NB4 (cell line): ENCODE data around the gene NDUFAF2.

Source experiments
- POLR2A ChIP-seq: IDR thresholded peaks from 2 replicates; pipeline ENCODE4 v1.6.1; 2011; ENCODE audit warnings: mild to moderate bottlenecking; ENCODE audit not compliant: insufficient read length; ENCODE audit errors: extremely low read depth
- TF ChIP-seq, protein P1 (sequence below): IDR thresholded peaks from one replicate; pipeline ENCODE4 v1.5.1; 2012; ENCODE audit warnings: low read depth, low read length

DNA sequence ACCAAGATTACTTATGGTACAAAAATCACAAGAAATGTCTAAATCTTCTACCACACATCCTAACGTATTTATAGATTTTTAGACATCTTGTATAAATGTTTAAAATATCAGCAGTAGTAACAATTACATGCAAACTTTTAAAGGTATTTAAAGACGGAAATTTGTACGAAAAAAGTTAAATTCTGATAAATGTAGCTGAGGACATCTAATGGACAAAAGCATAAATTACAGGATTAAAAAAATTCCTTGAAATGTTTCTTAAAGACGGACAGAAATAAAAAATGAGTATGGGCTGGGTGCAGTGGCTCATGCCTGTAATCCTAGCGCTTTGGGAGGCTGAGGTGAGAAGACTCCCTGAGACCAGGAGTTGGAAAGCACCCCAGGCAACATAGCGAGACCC lies 16.0 kb upstream of the NDUFAF2 start:
- TF ChIP-seq, protein P1, sequence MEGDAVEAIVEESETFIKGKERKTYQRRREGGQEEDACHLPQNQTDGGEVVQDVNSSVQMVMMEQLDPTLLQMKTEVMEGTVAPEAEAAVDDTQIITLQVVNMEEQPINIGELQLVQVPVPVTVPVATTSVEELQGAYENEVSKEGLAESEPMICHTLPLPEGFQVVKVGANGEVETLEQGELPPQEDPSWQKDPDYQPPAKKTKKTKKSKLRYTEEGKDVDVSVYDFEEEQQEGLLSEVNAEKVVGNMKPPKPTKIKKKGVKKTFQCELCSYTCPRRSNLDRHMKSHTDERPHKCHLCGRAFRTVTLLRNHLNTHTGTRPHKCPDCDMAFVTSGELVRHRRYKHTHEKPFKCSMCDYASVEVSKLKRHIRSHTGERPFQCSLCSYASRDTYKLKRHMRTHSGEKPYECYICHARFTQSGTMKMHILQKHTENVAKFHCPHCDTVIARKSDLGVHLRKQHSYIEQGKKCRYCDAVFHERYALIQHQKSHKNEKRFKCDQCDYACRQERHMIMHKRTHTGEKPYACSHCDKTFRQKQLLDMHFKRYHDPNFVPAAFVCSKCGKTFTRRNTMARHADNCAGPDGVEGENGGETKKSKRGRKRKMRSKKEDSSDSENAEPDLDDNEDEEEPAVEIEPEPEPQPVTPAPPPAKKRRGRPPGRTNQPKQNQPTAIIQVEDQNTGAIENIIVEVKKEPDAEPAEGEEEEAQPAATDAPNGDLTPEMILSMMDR, result peak; percentile 3
- no peak for TF ChIP-seq POLR2A
